ENCODE results near the gene DDAH2.

Gene DDAH2

DNA sequence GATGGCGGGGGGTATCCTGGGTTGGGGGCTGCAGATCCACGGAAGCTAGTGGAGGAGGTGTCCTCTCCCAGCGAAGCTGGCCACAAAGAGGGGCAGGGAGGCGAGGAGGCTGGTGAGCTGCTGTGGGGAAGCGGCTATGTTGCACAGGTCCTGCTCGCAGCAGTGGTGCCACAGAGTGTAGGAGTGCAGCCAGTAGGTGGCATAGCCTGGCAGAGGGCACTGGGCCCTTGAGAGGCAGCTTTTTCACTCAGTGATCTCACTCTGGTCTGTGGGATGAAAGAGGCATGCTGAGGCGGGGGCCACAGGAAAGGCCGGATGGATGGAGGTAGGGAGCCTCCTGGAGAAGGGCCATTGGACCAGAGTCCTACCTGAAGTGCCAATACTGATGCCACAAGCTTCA, 16.8 kb downstream of the DDAH2 start:
- TF ChIP-seq FOXP2 (optimal IDR thresholded peaks at IDR 0.05; ENCODE audit: borderline replicate concordance, extremely low read depth, extremely low read length, insufficient read depth), result no peak
- TF ChIP-seq POLR2AphosphoS5 (IDR thresholded peaks at IDR 0.05; ENCODE audit: low read depth, low read length), result no peak
- TF ChIP-seq SIN3A (IDR thresholded peaks at IDR 0.05; ENCODE audit: borderline replicate concordance, insufficient read depth, low read length), result no peak
- no peak for TF ChIP-seq TAF1 (IDR thresholded peaks at IDR 0.05; ENCODE audit: borderline replicate concordance, insufficient read depth, low read length)
- TF ChIP-seq, protein P1, sequence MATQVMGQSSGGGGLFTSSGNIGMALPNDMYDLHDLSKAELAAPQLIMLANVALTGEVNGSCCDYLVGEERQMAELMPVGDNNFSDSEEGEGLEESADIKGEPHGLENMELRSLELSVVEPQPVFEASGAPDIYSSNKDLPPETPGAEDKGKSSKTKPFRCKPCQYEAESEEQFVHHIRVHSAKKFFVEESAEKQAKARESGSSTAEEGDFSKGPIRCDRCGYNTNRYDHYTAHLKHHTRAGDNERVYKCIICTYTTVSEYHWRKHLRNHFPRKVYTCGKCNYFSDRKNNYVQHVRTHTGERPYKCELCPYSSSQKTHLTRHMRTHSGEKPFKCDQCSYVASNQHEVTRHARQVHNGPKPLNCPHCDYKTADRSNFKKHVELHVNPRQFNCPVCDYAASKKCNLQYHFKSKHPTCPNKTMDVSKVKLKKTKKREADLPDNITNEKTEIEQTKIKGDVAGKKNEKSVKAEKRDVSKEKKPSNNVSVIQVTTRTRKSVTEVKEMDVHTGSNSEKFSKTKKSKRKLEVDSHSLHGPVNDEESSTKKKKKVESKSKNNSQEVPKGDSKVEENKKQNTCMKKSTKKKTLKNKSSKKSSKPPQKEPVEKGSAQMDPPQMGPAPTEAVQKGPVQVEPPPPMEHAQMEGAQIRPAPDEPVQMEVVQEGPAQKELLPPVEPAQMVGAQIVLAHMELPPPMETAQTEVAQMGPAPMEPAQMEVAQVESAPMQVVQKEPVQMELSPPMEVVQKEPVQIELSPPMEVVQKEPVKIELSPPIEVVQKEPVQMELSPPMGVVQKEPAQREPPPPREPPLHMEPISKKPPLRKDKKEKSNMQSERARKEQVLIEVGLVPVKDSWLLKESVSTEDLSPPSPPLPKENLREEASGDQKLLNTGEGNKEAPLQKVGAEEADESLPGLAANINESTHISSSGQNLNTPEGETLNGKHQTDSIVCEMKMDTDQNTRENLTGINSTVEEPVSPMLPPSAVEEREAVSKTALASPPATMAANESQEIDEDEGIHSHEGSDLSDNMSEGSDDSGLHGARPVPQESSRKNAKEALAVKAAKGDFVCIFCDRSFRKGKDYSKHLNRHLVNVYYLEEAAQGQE (IDR thresholded peaks at IDR 0.05; ENCODE audit: insufficient read depth in 1 of 2, low read depth in 2 of 2, low read length in 2 of 2), result no peak

DNA sequence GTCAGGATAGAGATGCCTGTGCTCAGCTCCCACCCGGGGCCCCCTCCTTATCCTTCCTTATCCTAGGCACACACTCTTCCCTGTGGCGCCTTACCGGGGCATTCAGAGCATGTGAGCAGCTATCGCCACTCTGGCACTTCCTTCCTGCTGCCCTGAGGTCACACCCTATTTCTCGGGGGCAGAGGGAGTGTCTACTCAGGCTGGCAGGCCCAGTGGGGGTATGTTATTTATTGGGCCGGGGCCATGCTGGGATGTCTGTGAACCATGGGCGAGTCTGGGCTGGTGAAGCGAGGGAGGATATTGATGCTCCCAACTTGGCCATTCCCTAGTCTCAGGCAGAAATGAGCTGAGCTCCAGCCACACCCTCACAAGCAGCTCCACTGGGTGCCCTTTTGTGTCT, 17.9 kb downstream of the DDAH2 start:
- no peak for TF ChIP-seq POLR2AphosphoS5 (IDR thresholded peaks at IDR 0.05; ENCODE audit: low read depth, low read length)

DNA sequence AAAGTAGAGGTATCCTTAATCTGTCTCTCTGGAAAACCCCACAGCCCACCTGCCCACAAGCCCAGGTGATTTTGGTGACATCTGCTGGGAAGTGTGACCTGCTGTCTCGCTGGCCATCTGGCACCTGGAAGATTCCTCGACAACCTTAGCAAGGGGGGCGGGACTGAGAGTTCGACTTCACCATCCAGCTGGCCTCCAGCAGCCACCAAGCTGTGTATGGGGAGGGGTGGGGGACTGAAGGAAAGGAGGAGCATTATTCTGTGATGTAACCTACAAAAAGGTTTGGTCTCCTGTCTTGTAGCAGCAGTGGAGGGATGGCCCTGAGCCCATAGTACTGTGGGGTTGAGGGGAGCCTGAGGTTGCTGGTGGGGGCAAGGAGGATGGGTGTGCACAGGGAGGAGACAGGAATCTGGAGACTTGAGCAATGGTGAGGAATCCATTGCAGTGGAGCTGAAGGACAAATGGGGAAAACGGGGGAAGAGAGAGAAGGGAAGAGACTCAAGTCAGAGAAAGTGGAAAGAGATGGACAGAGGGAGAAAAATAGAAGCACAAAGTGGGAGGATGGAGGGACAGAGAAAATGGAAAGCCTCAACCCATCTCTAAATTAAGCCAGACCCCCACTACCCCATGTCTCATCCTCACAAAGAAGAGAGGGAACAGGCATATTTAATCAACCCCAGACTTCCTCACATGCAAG, 18.4 kb downstream of the DDAH2 start:
- TF ChIP-seq SIN3A (IDR thresholded peaks at IDR 0.05; ENCODE audit: borderline replicate concordance, insufficient read depth, low read length) (no peak), FOXP2 (optimal IDR thresholded peaks at IDR 0.05; ENCODE audit: borderline replicate concordance, extremely low read depth, extremely low read length, insufficient read depth) (no peak), TAF1 (IDR thresholded peaks at IDR 0.05; ENCODE audit: borderline replicate concordance, insufficient read depth, low read length) (no peak), POLR2AphosphoS5 (IDR thresholded peaks at IDR 0.05; ENCODE audit: low read depth, low read length) (no peak)
- TF ChIP-seq, protein P1 (IDR thresholded peaks at IDR 0.05; ENCODE audit: insufficient read depth in 1 of 2, low read depth in 2 of 2, low read length in 2 of 2), result no peak

DNA sequence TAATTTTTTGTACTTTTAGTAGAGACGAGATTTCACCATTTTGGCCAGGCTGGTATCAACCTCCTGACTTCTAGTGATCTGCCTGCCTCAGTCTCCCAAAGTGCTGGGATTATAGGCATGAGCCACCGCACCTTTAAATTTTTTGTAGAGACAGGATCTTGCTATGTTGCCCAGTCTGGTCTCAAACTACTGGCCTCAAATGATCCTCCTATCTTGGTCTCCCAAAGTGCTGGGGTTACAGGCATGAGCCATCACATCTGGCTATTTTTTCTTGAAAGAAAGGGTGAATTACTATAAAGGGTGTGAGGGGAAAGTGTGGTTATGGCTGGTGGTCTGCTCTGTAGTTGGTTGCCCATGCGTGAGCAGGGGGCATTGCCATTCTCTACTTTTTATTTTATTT, 20.9 kb downstream of the DDAH2 start:
- TF ChIP-seq SIN3A (IDR thresholded peaks at IDR 0.05; ENCODE audit: borderline replicate concordance, insufficient read depth, low read length) (no peak), POLR2AphosphoS5 (IDR thresholded peaks at IDR 0.05; ENCODE audit: low read depth, low read length) (no peak), TAF1 (IDR thresholded peaks at IDR 0.05; ENCODE audit: borderline replicate concordance, insufficient read depth, low read length) (no peak), FOXP2 (optimal IDR thresholded peaks at IDR 0.05; ENCODE audit: borderline replicate concordance, extremely low read depth, extremely low read length, insufficient read depth) (no peak)
- TF ChIP-seq, protein P1 (IDR thresholded peaks at IDR 0.05; ENCODE audit: insufficient read depth in 1 of 2, low read depth in 2 of 2, low read length in 2 of 2), result no peak

DNA sequence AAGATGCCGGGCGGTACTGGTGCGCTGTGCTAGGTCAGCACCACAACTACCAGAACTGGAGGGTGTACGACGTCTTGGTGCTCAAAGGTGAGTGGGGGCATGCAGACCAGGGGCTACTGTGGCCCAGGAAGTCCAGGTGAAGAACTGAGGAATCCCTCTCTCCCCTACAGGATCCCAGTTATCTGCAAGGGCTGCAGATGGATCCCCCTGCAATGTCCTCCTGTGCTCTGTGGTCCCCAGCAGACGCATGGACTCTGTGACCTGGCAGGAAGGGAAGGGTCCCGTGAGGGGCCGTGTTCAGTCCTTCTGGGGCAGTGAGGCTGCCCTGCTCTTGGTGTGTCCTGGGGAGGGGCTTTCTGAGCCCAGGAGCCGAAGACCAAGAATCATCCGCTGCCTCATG, 21.4 kb downstream of the DDAH2 start:
- TF ChIP-seq SIN3A (IDR thresholded peaks at IDR 0.05; ENCODE audit: borderline replicate concordance, insufficient read depth, low read length) (no peak), FOXP2 (optimal IDR thresholded peaks at IDR 0.05; ENCODE audit: borderline replicate concordance, extremely low read depth, extremely low read length, insufficient read depth) (no peak), TAF1 (IDR thresholded peaks at IDR 0.05; ENCODE audit: borderline replicate concordance, insufficient read depth, low read length) (no peak), POLR2AphosphoS5 (IDR thresholded peaks at IDR 0.05; ENCODE audit: low read depth, low read length) (no peak)
- TF ChIP-seq, protein P1 (IDR thresholded peaks at IDR 0.05; ENCODE audit: insufficient read depth in 1 of 2, low read depth in 2 of 2, low read length in 2 of 2), result no peak
